GM12878 (cell line): Measurements from ENCODE around the gene XIRP1. TPM values are rescaled to one million over a fixed set of nuclear protein-coding genes. Genes with fewer than 3 reads are reported as not detected.

Experiments
- ATAC-seq: fragments of 200-7000 bp; cut with Tn5 transposase; 3 replicates; pipeline ENCODE4 v1.9.1; 2020; ENCODE audit warnings: mild to moderate bottlenecking, moderate library complexity
- BruUV-seq: library from RNA; stranded (reverse); fragments of 400-500 nt; replicated peaks from 2 replicates; lab custom pipeline; 2021; lab: Mats Ljungman, UMichigan
- CTCF ChIA-PET: fragments of 300-600 bp; sonication (Branson Sonifier 250); formaldehyde crosslinking; extraction: SDS; loops from one replicate; lab custom pipeline; 2021; ENCODE audit warnings: inconsistent platforms; lab: Yijun Ruan, JAX
- POLR2A ChIA-PET: fragments of 350-600 bp; formaldehyde crosslinking; extraction: SDS; loops from one replicate; lab custom pipeline; 2021; ENCODE audit warnings: inconsistent platforms; lab: Charles Lee
- RAD21 ChIA-PET: fragments of 300-600 bp; sonication (Branson Sonifier 250); formaldehyde crosslinking; loops from one replicate; lab custom pipeline; 2023; ENCODE audit warnings: antibody characterized with exemption; ENCODE audit not compliant: unreplicated experiment; lab: Charles Lee
- SMC1A ChIA-PET: fragments of 300-600 bp; sonication (Branson Sonifier 250); formaldehyde crosslinking; loops from one replicate; lab custom pipeline; 2023; ENCODE audit not compliant: unreplicated experiment, uncharacterized antibody; lab: Charles Lee
- DNase-seq: peaks from one replicate; pipeline ENCODE4 v3.0.0-alpha.2; 2011; ENCODE audit warnings: low read depth, low spot score
- FAIRE-seq: peaks from 3 replicates; lab custom pipeline; 2011; peaks lifted over from hg19 to GRCh38; lab: Jason Lieb, UNC
- H2AFZ ChIP-seq: 2 replicates; pipeline ENCODE4 v1.6.0; 2011; ENCODE audit warnings: low read depth, low read length, control low read depth; ENCODE audit not compliant: control insufficient read depth
- H3K27ac ChIP-seq: 2 replicates; pipeline ENCODE4 v1.5.1; 2011; ENCODE audit warnings: control low read depth; ENCODE audit not compliant: control insufficient read depth, insufficient read depth
- H3K27me3 ChIP-seq, 2 experiments: replicated peaks in 1 of 2; 2 replicates each; pipeline versions ENCODE4 v1.6.0 to v1.6.1; 2011; ENCODE audit warnings: low read length in 1 of 2; ENCODE audit not compliant: control insufficient read depth in 2 of 2, insufficient read depth in 2 of 2
- H3K36me3 ChIP-seq, 2 experiments: 2 replicates each; pipeline ENCODE4 v1.5.1; 2011; ENCODE audit warnings: low read length in 1 of 2; ENCODE audit not compliant: control insufficient read depth in 2 of 2, insufficient read depth in 2 of 2
- H3K4me1 ChIP-seq: 2 replicates; pipeline ENCODE4 v1.6.1; 2011; ENCODE audit warnings: mild to moderate bottlenecking, low read length, moderate library complexity, mixed read lengths; ENCODE audit not compliant: control insufficient read depth, insufficient read depth
- H3K4me2 ChIP-seq: 2 replicates; pipeline ENCODE4 v1.6.0; 2011; ENCODE audit warnings: control low read depth; ENCODE audit not compliant: control insufficient read depth, insufficient read depth
- H3K4me3 ChIP-seq: fragments of 200-600 bp; sonication (generic); 2 replicates; pipeline ENCODE4 v1.5.1; 2016
- H3K79me2 ChIP-seq: 2 replicates; pipeline ENCODE4 v1.6.0; 2011; ENCODE audit warnings: low read length; ENCODE audit not compliant: control insufficient read depth, insufficient read depth
- H3K9ac ChIP-seq: 2 replicates; pipeline ENCODE4 v1.8.0; 2011; ENCODE audit warnings: low read length, control low read depth, mixed read lengths; ENCODE audit not compliant: control insufficient read depth, insufficient read depth
- H3K9me3 ChIP-seq: replicated peaks from 3 replicates; pipeline ENCODE4 v1.5.1; 2011; ENCODE audit warnings: mild to moderate bottlenecking, low read length; ENCODE audit not compliant: control insufficient read depth, insufficient read depth
- H4K20me1 ChIP-seq: 2 replicates; pipeline ENCODE4 v1.6.0; 2011; ENCODE audit not compliant: control insufficient read depth, insufficient read depth
- EED ChIP-seq: sonication (generic); IDR thresholded peaks from 2 replicates; pipeline ENCODE4 v1.6.1; 2016; ENCODE audit warnings: antibody characterized with exemption, low read depth
- MTA2 ChIP-seq: fragments of 450-650 bp; IDR thresholded peaks from 2 replicates; pipeline ENCODE4 v1.6.1; 2016; ENCODE audit warnings: low read depth, mild to moderate bottlenecking, moderate library complexity
- NBN ChIP-seq: fragments of 450-650 bp; IDR thresholded peaks from 2 replicates; pipeline ENCODE4 v1.6.1; 2016
- NFYB ChIP-seq: IDR thresholded peaks from 2 replicates; pipeline ENCODE4 v1.6.1; 2011; ENCODE audit warnings: low read depth, mild to moderate bottlenecking, low read length, improper control_type of control experiment, moderate library complexity; ENCODE audit not compliant: insufficient read depth
- WGBS: methylation state at CpG from one replicate; pipeline ENCODE4 v1.1.6; 2016; ENCODE audit warnings: low lambda C conversion rate; ENCODE audit not compliant: insufficient replicate concordance, insufficient coverage; ENCODE audit errors: missing lambda C conversion rate; 5-methylcytosine and 5-hydroxymethylcytosine counted together
- in situ Hi-C: fragments of 300-500 bp; cut with MboI; formaldehyde crosslinking; loops from 9 replicates; pipeline ENCODE4 v1.14.3; 2018; ENCODE audit warnings: mixed read lengths
- intact Hi-C: fragments of 100-400 bp; cut with micrococcal nuclease; formaldehyde crosslinking; loops from one replicate; pipeline ENCODE4 v1.14.2; 2022; ENCODE audit not compliant: unreplicated experiment
- polyA plus RNA-seq, 11 experiments: library from polyadenylated mRNA; depleted of rRNA in 4 of 11; unstranded in 6 of 11; stranded (reverse) in 5 of 11; fragments of >200 nt; fragmentation: Nextera tagmentation in 4 of 11; fragmentation: Illumina TruSeq in 1 of 11; extraction: Ambion mirVana in 4 of 11; extraction: Trizol in 1 of 11; gene quantifications; 1 replicate in 1 of 11; 2 replicates in 10 of 11; pipeline versions ENCODE4 v1.2.1 to v1.2.3, GENCODE V29; 2011 to 2016; ENCODE audit warnings: inconsistent platforms in 2 of 11, missing spikeins in 2 of 11, low read depth in 1 of 11
- total RNA-seq, 4 experiments: library from RNA; depleted of rRNA in 3 of 4; stranded (reverse); fragments of >200 nt in 3 of 4; fragmentation: Illumina TruSeq in 1 of 4; extraction: Trizol in 1 of 4; gene quantifications; 2 replicates each; pipeline versions ENCODE4 v1.2.1 to v1.2.3, GENCODE V29; 2013 to 2021
- TF ChIP-seq, protein P1 (sequence below): fragments of 450-650 bp; IDR thresholded peaks from 2 replicates; pipeline ENCODE4 v1.6.1; 2016; ENCODE audit warnings: mild to moderate bottlenecking
- TF ChIP-seq, protein P2 (sequence below): fragments of 450-650 bp; formaldehyde crosslinking; IDR thresholded peaks from 2 replicates; pipeline ENCODE4 v1.4.0; 2020; ENCODE audit warnings: mild to moderate bottlenecking, moderate library complexity
- TF ChIP-seq, protein P3 (sequence below): fragments of 150-350 bp; IDR thresholded peaks from 2 replicates; pipeline ENCODE4 v1.6.1; 2016; ENCODE audit warnings: low read depth, low read length

Gene XIRP1
- total and polyA plus RNA-seq, 10 of the 15 experiments (the other 5 are each of a cell fraction or from before 2014, with no cell fraction given), result 0.03 to 0.38 (median 0.08) TPM; not detected in 1

DNA sequence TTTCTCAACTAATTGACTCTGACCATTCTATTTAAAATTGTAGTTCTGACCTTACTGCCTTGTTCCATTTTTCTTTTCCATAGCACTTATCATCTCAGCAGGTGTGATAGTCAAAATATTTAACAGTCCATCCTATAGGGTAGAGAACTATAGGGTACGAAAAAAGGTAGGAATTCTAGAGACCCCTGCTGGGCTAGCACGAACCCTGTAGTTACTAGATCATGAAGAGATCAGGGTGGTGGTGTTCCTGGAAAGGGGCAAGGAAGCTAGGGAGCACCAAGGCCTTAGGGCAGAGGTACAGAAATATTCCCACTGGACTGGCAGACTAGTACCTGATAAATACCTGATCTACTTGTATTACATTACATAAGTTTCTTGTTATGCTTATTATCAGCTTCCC, 31.9 kb upstream of the XIRP1 start:
- in situ Hi-C loops, result no loop called here

More for the DNA sequence above, 31.9 kb upstream of the XIRP1 start:
- H4K20me1 ChIP-seq, result no peaks in the 10 kb centered on the region
- no peak overlapping the region for H3K9ac ChIP-seq
- peaks cover 22% of the 10 kb centered on the region for H3K4me1 ChIP-seq
- no peak for TF ChIP-seq NFYB
- TF ChIP-seq, protein P1, sequence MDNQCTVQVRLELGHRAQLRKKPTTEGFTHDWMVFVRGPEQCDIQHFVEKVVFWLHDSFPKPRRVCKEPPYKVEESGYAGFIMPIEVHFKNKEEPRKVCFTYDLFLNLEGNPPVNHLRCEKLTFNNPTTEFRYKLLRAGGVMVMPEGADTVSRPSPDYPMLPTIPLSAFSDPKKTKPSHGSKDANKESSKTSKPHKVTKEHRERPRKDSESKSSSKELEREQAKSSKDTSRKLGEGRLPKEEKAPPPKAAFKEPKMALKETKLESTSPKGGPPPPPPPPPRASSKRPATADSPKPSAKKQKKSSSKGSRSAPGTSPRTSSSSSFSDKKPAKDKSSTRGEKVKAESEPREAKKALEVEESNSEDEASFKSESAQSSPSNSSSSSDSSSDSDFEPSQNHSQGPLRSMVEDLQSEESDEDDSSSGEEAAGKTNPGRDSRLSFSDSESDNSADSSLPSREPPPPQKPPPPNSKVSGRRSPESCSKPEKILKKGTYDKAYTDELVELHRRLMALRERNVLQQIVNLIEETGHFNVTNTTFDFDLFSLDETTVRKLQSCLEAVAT, result no peak
- TF ChIP-seq, protein P2, sequence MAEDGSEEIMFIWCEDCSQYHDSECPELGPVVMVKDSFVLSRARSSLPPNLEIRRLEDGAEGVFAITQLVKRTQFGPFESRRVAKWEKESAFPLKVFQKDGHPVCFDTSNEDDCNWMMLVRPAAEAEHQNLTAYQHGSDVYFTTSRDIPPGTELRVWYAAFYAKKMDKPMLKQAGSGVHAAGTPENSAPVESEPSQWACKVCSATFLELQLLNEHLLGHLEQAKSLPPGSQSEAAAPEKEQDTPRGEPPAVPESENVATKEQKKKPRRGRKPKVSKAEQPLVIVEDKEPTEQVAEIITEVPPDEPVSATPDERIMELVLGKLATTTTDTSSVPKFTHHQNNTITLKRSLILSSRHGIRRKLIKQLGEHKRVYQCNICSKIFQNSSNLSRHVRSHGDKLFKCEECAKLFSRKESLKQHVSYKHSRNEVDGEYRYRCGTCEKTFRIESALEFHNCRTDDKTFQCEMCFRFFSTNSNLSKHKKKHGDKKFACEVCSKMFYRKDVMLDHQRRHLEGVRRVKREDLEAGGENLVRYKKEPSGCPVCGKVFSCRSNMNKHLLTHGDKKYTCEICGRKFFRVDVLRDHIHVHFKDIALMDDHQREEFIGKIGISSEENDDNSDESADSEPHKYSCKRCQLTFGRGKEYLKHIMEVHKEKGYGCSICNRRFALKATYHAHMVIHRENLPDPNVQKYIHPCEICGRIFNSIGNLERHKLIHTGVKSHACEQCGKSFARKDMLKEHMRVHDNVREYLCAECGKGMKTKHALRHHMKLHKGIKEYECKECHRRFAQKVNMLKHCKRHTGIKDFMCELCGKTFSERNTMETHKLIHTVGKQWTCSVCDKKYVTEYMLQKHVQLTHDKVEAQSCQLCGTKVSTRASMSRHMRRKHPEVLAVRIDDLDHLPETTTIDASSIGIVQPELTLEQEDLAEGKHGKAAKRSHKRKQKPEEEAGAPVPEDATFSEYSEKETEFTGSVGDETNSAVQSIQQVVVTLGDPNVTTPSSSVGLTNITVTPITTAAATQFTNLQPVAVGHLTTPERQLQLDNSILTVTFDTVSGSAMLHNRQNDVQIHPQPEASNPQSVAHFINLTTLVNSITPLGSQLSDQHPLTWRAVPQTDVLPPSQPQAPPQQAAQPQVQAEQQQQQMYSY (CRISPR knock-in tag), result no peak
- no peak for TF ChIP-seq MTA2
- TF ChIP-seq NBN, result no peak
- no peak for TF ChIP-seq EED
- TF ChIP-seq, protein P3, sequence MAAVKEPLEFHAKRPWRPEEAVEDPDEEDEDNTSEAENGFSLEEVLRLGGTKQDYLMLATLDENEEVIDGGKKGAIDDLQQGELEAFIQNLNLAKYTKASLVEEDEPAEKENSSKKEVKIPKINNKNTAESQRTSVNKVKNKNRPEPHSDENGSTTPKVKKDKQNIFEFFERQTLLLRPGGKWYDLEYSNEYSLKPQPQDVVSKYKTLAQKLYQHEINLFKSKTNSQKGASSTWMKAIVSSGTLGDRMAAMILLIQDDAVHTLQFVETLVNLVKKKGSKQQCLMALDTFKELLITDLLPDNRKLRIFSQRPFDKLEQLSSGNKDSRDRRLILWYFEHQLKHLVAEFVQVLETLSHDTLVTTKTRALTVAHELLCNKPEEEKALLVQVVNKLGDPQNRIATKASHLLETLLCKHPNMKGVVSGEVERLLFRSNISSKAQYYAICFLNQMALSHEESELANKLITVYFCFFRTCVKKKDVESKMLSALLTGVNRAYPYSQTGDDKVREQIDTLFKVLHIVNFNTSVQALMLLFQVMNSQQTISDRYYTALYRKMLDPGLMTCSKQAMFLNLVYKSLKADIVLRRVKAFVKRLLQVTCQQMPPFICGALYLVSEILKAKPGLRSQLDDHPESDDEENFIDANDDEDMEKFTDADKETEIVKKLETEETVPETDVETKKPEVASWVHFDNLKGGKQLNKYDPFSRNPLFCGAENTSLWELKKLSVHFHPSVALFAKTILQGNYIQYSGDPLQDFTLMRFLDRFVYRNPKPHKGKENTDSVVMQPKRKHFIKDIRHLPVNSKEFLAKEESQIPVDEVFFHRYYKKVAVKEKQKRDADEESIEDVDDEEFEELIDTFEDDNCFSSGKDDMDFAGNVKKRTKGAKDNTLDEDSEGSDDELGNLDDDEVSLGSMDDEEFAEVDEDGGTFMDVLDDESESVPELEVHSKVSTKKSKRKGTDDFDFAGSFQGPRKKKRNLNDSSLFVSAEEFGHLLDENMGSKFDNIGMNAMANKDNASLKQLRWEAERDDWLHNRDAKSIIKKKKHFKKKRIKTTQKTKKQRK, result no peak
- TF ChIP-seq, all 136 proteins: peak for 0
- SMC1A ChIA-PET, result interaction anchor here (1.0 to 1.4 kb wide), 2 partner anchors 62 to 64 kb away, joined by 3 to 7 read pairs; no protein-coding TSS in a partner anchor
- FAIRE-seq, result no peak
- Histone ChIP-seq H3K4me2 (no peak overlapping the region), H3K27me3 (no peaks in the 10 kb centered on the region), H3K79me2 (no peaks in the 10 kb centered on the region), H3K27ac (no peak overlapping the region), H3K9me3 (no peaks in the 10 kb centered on the region), H3K4me3 (no peak overlapping the region), H3K36me3 (no peaks in the 10 kb centered on the region), H2AFZ (no peak overlapping the region)
- POLR2A ChIA-PET, result interaction anchor here (0.7 to 1.0 kb wide), 2 partner anchors 32 to 64 kb away, joined by 3 read pairs; partner anchors contain the start of gene XIRP1
- CTCF ChIA-PET, result interaction anchor here (0.7 to 1.2 kb wide), 5 partner anchors 8 to 66 kb away, joined by 3 to 4 read pairs (median 3); no protein-coding TSS in a partner anchor
- intact Hi-C loops, result no loop called here
- no TSS peak for BruUV-seq
- ATAC-seq, result no peak
- 45% methylated on average over 2 of the region's 2 CpGs for WGBS
- DNase-seq, result no peak
- RAD21 ChIA-PET, result interaction anchor here (1.0 kb wide), 1 partner anchor 64 kb away, joined by 3 read pairs; no protein-coding TSS in a partner anchor
